ENCODE measurements around the gene SDK2.

Gene SDK2

DNA sequence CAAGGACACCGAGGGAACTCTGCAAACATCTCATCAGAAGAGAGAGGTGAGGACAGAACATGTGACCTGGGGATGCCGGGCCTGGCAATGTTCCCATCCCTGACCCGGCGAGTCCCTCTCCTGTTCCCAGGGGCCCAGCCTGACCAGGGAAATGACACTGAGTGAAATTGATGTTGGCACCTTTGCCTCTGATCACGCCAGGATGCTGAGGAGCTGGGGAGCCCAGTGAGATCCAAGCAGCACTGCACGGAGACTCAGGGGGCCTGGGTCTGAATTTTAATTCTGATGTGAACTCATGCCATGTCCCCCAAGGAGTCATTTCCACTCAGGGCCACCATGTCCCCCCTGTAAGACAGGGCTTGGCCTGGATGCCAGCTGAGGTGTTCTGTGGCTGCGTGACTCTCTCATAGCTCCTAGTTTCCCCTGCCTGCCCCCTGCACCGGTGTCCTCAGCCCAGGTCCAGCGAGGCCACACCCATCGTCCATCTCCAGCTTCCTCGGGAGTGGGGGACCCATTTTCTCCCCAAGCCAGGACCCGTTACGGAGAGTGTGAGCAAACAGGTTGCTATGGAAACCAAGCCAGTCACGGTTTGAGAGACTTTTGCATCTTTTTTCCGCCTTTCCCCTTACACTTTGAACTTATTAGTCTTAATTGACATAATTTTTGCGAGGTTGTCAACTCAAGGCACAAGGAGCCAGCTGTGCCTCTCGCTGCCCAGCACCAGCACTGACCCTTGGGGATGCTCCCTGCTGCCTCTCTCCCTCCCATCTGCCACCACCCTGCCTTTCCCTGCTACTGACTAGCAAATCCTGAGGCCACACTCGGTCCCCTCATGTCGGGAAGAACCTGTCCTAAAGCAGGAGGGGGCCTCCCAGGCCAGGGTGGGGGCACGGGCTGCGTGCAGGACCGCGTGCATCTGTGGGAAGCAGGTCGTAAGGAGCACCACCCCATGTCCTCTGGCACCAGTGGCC is 150.0 kb downstream of the SDK2 start:
- H3K27me3 ChIP-seq (ENCODE audit: control insufficient read depth, low read length) = no peaks in the 10 kb centered on the region
- no peaks in the 10 kb centered on the region for H3K36me3 ChIP-seq (ENCODE audit: control insufficient read depth, low read length)
- no peaks in the 10 kb centered on the region for H3F3A ChIP-seq (ENCODE audit: control insufficient read depth, insufficient read depth)
- no peak overlapping the region for H3K4me3 ChIP-seq (ENCODE audit: low read length)
- no peaks in the 10 kb centered on the region for H3K79me2 ChIP-seq (ENCODE audit: control insufficient read depth, low read length)
- no peak overlapping the region for H3K4me2 ChIP-seq (ENCODE audit: low read length)
- H3K27ac ChIP-seq (ENCODE audit: low read depth, low read length) = no peak overlapping the region
- H3K9me2 ChIP-seq (replicated peaks; ENCODE audit: control insufficient read depth, low read length) = no peaks in the 10 kb centered on the region
- TF ChIP-seq, protein P1, sequence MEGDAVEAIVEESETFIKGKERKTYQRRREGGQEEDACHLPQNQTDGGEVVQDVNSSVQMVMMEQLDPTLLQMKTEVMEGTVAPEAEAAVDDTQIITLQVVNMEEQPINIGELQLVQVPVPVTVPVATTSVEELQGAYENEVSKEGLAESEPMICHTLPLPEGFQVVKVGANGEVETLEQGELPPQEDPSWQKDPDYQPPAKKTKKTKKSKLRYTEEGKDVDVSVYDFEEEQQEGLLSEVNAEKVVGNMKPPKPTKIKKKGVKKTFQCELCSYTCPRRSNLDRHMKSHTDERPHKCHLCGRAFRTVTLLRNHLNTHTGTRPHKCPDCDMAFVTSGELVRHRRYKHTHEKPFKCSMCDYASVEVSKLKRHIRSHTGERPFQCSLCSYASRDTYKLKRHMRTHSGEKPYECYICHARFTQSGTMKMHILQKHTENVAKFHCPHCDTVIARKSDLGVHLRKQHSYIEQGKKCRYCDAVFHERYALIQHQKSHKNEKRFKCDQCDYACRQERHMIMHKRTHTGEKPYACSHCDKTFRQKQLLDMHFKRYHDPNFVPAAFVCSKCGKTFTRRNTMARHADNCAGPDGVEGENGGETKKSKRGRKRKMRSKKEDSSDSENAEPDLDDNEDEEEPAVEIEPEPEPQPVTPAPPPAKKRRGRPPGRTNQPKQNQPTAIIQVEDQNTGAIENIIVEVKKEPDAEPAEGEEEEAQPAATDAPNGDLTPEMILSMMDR (IDR thresholded peaks at IDR 0.05; ENCODE audit: low read depth, low read length, poor library complexity, severe bottlenecking) = no peak
- no peak for TF ChIP-seq EZH2phosphoT487 (IDR thresholded peaks at IDR 0.05; ENCODE audit: borderline replicate concordance, low read length)
- H4K20me1 ChIP-seq (ENCODE audit: control insufficient read depth, insufficient read depth, low read depth, low read length) = no peaks in the 10 kb centered on the region
- H3K9me3 ChIP-seq (ENCODE audit: control insufficient read depth, insufficient read depth, low read length) = no peaks in the 10 kb centered on the region
- no peaks in the 10 kb centered on the region for H3K4me1 ChIP-seq (ENCODE audit: control insufficient read depth, low read length)

DNA sequence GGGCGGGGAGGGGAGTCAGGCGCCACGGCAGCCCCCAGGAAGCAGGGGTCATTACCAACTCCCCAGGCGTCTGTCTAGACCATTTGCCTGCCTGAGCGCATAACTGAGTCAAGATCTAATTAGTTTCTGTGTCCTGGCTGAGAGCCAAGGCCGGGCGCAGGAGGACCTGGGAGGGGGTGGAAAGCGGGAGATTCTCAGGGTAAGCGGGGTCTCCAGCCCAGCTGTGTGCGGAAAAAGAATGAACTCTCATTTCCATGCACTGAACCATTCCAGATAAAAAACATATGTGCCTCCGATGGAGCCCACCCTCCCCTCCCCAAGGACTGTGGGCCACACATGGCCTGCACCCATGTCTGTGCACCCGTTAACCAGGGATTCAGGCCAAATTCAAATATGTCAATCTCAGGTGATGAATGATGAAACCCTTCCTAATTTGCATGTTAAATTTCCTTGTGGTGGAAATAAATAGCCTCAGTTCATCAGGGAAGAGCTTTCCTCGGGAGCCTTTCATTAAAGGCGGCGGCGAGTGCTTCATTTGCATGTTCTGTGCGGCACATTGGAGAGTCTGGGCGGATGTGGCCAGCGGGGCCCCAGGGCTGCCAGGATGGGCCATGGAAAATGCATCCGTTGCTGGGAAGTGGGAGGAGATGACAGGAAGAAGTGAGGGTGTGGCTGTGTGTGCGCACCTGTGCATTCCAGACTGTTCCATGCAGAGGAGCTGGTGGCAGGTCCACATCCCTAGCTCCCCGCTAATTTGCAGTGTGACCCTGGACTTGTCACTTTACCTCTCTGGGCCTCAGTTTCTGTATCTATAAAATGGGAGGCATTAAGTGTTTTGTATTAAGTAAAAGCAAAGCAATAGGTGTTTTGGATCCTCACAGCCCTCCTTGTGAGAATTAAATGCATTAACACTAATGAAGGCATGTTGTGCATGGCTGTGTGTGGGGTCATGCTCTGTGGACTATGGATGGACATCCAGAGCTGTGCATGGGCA is 151.1 kb downstream of the SDK2 start:
- Histone ChIP-seq H3K27ac (ENCODE audit: low read depth, low read length) (no peak overlapping the region), H3K36me3 (ENCODE audit: control insufficient read depth, low read length) (no peaks in the 10 kb centered on the region), H3K4me3 (ENCODE audit: low read length) (no peak overlapping the region), H3K79me2 (ENCODE audit: control insufficient read depth, low read length) (no peaks in the 10 kb centered on the region), H4K20me1 (ENCODE audit: control insufficient read depth, insufficient read depth, low read depth, low read length) (no peaks in the 10 kb centered on the region), H3K9me2 (replicated peaks; ENCODE audit: control insufficient read depth, low read length) (no peaks in the 10 kb centered on the region), H3K4me2 (ENCODE audit: low read length) (no peak overlapping the region), H3K4me1 (ENCODE audit: control insufficient read depth, low read length) (no peaks in the 10 kb centered on the region), H3K27me3 (ENCODE audit: control insufficient read depth, low read length) (no peaks in the 10 kb centered on the region), H3F3A (ENCODE audit: control insufficient read depth, insufficient read depth) (no peaks in the 10 kb centered on the region), H3K9me3 (ENCODE audit: control insufficient read depth, insufficient read depth, low read length) (no peaks in the 10 kb centered on the region)
- TF ChIP-seq, protein P1 (IDR thresholded peaks at IDR 0.05; ENCODE audit: low read depth, low read length, poor library complexity, severe bottlenecking) = no peak
- no peak for TF ChIP-seq EZH2phosphoT487 (IDR thresholded peaks at IDR 0.05; ENCODE audit: borderline replicate concordance, low read length)

DNA sequence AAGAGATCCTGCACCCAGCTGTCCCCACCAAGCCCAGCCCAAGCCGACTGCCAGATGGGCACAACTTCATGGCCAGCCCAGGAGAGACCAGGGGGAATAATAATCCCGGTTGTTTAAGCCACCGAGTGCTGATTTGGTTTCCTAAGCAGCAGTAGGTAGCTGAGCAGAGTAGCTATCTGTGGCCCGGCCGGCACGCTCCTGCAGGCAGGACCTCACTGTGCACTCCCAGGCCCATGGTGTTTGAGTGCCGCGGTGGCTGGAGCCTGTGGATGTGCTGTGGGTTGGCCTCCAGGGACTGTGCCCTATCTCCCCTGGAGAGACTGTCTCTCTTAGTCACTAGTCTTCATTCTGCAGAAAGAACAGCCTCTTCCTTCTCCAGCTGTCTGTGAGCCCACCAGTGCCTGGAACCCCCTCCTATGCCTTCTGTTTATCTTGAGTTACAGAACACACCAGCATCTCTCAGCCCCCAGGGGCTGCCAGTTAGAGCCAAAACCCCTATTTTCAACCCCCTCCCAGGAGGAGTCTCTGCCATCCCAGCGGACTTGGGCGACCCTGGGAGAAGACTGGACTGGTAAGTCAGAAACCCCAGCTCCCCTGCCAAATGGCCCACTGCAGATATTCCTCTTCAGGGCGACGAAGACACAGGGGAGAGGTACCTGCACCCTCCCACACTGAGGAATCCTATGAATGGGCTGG is 152.0 kb downstream of the SDK2 start:
- Histone ChIP-seq H3K4me3 (ENCODE audit: low read length) (no peak overlapping the region), H4K20me1 (ENCODE audit: control insufficient read depth, insufficient read depth, low read depth, low read length) (no peaks in the 10 kb centered on the region), H3K4me1 (ENCODE audit: control insufficient read depth, low read length) (no peaks in the 10 kb centered on the region), H3K27ac (ENCODE audit: low read depth, low read length) (no peak overlapping the region), H3F3A (ENCODE audit: control insufficient read depth, insufficient read depth) (no peaks in the 10 kb centered on the region), H3K79me2 (ENCODE audit: control insufficient read depth, low read length) (no peaks in the 10 kb centered on the region), H3K9me2 (replicated peaks; ENCODE audit: control insufficient read depth, low read length) (no peaks in the 10 kb centered on the region), H3K4me2 (ENCODE audit: low read length) (no peak overlapping the region), H3K36me3 (ENCODE audit: control insufficient read depth, low read length) (no peaks in the 10 kb centered on the region), H3K9me3 (ENCODE audit: control insufficient read depth, insufficient read depth, low read length) (no peaks in the 10 kb centered on the region), H3K27me3 (ENCODE audit: control insufficient read depth, low read length) (no peaks in the 10 kb centered on the region)
- TF ChIP-seq EZH2phosphoT487 (IDR thresholded peaks at IDR 0.05; ENCODE audit: borderline replicate concordance, low read length) = no peak

All from DOHH2 (cell line).